Choroid plexus epithelial cell (primary cell): ENCODE measurements around the gene SNRPA.

Source experiments
- DNase-seq: peaks from one replicate; pipeline ENCODE4 v3.0.0-alpha.2; 2010; ENCODE audit warnings: low read depth
- H3K4me3 ChIP-seq: 2 replicates; pipeline ENCODE4 v1.5.1; 2011; ENCODE audit warnings: low read depth, mild to moderate bottlenecking, control low read depth, low read length, moderate library complexity
- TF ChIP-seq, protein P1 (sequence below): conservative IDR thresholded peaks from 2 replicates; pipeline ENCODE4 v1.5.1; 2011; ENCODE audit warnings: low read depth, mild to moderate bottlenecking, control low read depth, inconsistent platforms, low read length, moderate library complexity

The SNRPA gene

DNA sequence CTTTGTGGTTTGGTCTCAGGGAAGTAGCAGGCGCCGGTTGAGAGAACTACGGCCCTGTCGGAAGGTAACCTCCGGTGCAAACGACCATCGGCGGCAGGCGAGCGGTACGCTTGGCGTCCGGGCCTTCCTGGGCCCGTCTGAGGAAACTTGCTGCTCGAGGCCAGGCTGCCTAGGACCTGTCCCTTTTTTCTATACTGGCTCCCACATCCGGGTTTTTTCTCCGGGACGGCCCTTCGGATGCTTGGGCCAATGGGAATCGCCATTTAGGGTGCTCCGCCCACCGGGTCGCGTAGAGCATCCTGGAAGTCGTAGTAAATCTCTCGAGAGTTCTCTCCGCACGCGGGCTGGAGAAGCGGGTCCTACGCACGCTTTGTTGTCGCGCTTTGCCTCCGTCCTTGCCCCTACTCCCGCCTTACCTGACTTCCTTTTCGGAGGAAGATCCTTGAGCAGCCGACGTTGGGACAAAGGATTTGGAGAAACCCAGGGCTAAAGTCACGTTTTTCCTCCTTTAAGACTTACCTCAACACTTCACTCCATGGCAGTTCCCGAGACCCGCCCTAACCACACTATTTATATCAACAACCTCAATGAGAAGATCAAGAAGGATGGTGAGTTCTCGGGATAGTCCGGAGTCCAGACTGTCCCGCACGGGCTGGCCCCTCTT, at the start of gene SNRPA:
TSS of gene SNRPA (plus strand) at position 330 of the 664 bp plus-strand sequence. CDS start at position 536, 206 bp downstream.
- peak; percentile 99 for DNase-seq
- TF ChIP-seq, protein P1, sequence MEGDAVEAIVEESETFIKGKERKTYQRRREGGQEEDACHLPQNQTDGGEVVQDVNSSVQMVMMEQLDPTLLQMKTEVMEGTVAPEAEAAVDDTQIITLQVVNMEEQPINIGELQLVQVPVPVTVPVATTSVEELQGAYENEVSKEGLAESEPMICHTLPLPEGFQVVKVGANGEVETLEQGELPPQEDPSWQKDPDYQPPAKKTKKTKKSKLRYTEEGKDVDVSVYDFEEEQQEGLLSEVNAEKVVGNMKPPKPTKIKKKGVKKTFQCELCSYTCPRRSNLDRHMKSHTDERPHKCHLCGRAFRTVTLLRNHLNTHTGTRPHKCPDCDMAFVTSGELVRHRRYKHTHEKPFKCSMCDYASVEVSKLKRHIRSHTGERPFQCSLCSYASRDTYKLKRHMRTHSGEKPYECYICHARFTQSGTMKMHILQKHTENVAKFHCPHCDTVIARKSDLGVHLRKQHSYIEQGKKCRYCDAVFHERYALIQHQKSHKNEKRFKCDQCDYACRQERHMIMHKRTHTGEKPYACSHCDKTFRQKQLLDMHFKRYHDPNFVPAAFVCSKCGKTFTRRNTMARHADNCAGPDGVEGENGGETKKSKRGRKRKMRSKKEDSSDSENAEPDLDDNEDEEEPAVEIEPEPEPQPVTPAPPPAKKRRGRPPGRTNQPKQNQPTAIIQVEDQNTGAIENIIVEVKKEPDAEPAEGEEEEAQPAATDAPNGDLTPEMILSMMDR: no peak
- H3K4me3 ChIP-seq: peak within 1 kb of the TSS; percentile 90

DNA sequence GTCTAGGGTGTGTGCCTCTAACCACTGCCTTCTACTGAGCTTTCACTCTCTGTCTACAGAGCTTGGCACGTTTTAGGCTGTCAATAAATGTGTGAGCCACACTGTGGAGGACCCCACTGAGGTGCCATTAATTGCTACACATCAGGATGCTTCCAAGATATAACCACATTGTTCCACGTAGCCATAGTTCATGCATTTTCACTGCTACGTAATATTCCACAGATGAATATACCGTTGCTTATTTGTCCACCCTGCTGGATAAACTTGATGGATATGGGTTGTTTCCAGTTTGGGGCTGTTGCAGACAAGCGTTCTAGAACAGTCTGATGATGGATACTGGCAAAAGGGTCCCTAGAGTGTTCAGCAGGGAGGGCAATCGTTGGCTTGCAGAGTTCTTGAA, 49.2 kb upstream of the SNRPA start:
- DNase-seq: no peak

DNA sequence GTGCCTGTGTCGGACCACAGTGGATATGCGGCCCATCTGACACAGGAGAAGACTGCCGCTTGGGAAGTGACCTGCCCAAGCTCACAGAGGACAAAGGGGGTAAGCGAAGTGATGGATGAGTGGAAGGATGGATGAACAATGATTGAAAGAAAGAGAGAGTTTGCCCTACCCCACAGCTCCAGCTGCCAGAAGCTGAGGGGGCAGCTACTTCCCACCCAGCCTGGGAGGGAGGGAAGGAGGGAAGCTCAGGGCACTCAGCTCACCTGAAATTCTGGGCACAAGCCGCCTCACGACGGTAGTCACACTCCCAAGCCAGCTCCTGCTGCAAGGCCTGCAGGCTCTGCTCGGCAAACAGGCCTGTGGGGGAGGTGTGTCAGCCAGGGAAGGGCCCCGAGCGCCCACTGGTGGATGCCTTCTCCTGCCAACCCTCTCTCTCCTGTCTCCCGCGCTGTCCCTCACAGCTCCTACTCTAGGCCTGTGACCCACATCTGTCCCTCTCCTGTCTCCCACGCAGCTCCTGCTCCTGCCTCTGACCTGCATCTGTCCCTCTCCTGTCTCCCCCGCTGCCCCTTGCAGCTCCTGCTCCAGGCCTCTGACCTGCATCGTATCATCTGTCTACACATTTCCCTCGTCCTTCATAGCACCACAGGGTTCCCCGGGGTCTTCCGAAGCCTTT, 48.5 kb upstream of the SNRPA start:
- no peak overlapping the region for H3K4me3 ChIP-seq
- DNase-seq: peak; percentile 51
- TF ChIP-seq, protein P1: peak; percentile 62

More for the DNA sequence above, 49.2 kb upstream of the SNRPA start:
- TF ChIP-seq, protein P1: no peak
- H3K4me3 ChIP-seq: no peak overlapping the region

DNA sequence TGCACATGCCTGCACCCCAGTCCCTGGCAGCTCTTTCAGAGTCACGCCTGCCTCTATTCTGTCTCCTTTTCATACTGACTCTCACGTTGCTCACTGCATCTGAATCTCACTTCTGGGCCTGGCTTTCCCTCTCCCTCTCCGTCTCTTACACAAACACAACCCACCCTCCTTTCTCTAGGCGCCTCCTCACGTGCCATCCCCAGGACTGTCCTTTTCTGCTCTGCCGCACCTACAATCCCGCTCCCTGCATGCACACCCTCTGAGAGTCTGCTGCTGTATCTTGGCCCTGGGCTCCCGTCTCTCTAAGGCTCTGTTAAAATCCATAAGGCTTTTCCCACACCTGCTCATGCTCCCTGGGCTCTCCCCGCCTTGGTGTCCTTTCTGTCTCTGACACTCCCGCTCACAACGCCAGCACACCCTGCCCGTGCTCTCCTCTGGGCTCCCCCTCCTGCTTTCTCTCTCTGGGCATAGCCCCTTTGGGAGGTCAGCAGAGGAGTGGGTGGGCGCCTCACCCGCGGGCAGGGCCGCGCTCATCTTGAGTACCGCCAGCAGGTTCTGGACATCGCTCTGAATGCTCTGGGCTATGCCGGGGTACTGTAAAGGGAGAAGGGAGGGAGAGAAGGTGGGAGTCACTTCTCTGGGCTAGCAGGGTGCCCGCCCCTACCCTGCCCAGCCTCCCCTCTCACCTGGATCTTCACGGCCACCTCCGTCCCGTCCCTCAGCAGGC, 47.8 kb upstream of the SNRPA start:
- DNase-seq: no peak
- TF ChIP-seq, protein P1: no peak
- H3K4me3 ChIP-seq: no peak overlapping the region

DNA sequence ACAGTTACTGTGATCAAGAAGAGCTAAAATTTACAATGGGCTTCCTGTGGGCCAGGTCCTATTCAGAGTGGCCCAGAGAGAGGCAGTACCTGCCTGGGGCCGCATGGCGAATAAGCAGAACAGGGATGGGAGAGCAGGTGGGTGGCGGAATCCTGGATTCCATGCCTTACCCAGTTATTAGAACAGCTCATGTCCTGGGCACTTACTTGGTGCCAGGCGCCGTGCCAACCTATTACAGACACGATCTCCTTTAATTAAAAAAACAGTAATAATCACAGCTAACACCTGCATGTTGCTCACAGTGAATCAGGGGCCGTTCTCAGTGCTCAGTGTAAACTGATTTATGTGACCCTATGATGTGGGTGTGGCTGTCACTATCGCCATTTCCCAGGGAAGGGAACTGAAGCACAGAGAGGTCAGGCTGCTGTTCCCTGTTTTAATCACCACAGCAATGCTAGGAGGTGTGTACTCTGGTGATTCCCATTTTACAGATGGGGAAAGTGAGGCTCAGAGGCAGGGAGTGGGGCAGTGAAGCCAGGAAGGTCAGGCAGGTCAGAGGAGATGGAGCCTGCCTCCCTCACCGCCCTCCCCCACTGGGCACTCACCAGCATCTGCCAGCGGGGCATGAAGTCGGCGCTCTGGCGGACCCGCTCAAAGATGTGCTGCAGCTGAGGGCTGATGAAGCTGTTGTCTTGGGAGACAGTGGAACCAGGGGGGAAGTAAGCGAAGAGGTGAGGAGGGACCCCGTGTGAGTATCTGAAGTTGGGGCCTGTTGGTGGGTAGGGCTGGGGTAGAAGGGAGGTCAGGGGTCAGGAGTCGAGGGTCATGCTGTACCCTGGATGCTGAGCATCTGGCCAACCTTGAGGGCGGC, 46.3 kb upstream of the SNRPA start:
- no peak overlapping the region for H3K4me3 ChIP-seq

DNA sequence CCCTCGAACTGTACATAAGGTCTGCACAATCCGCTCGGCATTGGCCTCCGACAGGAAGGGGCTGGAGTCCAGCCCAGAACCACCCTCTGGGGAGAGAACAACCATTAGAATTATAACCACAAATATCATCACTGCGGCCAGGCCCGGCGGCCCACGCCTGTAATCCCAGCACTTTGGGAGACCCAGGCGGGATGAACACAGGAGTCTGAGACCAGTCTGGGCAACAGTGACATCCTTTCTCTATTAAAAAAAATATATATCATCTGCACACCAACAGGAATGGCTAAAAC, 45.7 kb upstream of the SNRPA start:
- no peak for DNase-seq
- no peak overlapping the region for H3K4me3 ChIP-seq
- TF ChIP-seq, protein P1: no peak

More for the DNA sequence above, 46.3 kb upstream of the SNRPA start:
- TF ChIP-seq, protein P1: no peak
- no peak for DNase-seq
